LNCaP clone FGC (cell line): ENCODE measurements around the gene CLRN3.

Source experiments
- DNase-seq: peaks from one replicate; pipeline ENCODE4 v3.0.0-alpha.2; 2011; ENCODE audit warnings: low read depth
- H3K4me3 ChIP-seq: 2 replicates; pipeline ENCODE4 v1.5.1; 2011; ENCODE audit warnings: mild to moderate bottlenecking, low read depth, low read length, control low read depth
- CTCF ChIP-seq: IDR thresholded peaks from 2 replicates; pipeline ENCODE4 v1.5.1; 2012; ENCODE audit warnings: mild to moderate bottlenecking; ENCODE audit not compliant: control insufficient read depth, insufficient read depth; ENCODE audit errors: extremely low read depth

The CLRN3 gene

GRCh38 chr10:127834221-127834620 lies 58.5 kb downstream of the CLRN3 start:
- no peak for DNase-seq
- TF ChIP-seq CTCF, result no peak

GRCh38 chr10:127833804-127834203 lies 58.9 kb downstream of the CLRN3 start:
- no peak overlapping the region for H3K4me3 ChIP-seq
- TF ChIP-seq CTCF, result no peak
- DNase-seq, result no peak

More at GRCh38 chr10:127834221-127834620, 58.5 kb downstream of the CLRN3 start:
- no peak overlapping the region for H3K4me3 ChIP-seq

GRCh38 chr10:127832501-127832900 lies 60.2 kb downstream of the CLRN3 start:
- no peak overlapping the region for H3K4me3 ChIP-seq
- DNase-seq, result no peak
- TF ChIP-seq CTCF, result no peak

- no peak for DNase-seq
- no peak for TF ChIP-seq CTCF
- H3K4me3 ChIP-seq, result no peak overlapping the region
These were observed 62.3 kb downstream of the CLRN3 start for GRCh38 chr10:127830414-127830813.
